GM19193 (cell line): ENCODE data around the gene TMEM178B.

Experiments used
- POLR2A ChIP-seq: IDR thresholded peaks from 4 replicates; pipeline ENCODE4 v1.6.1; 2011; ENCODE audit not compliant: insufficient read depth, insufficient read length; ENCODE audit errors: extremely low read depth

TMEM178B gene

GRCh38 chr7:141351175-141351574 lies 277.3 kb downstream of the TMEM178B start:
- TF ChIP-seq POLR2A: no peak

DNA sequence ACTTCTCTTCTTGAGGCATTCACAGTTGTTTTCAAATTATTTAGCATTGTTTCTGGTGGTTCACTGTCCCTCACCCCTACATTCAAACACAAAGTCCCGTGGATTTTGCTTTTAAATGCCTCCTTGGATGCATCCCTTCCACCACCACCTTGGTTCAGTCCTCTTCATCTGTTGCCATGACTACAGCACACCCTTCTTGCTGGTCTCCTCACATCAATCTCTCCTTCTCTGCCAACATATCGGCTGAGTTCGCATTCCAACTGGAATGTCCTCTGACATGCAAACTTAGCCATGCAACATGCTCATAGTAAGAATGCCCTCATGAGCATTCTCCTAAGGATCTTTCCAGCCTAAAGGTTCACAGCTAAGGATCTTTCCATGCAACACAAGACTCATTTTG lies 279.1 kb downstream of the TMEM178B start:
- TF ChIP-seq POLR2A: no peak

- TF ChIP-seq POLR2A: no peak
Measured at GRCh38 chr7:141354251-141354650, 280.4 kb downstream of the TMEM178B start.

GRCh38 chr7:141355032-141355431 lies 281.2 kb downstream of the TMEM178B start:
- no peak for TF ChIP-seq POLR2A

DNA sequence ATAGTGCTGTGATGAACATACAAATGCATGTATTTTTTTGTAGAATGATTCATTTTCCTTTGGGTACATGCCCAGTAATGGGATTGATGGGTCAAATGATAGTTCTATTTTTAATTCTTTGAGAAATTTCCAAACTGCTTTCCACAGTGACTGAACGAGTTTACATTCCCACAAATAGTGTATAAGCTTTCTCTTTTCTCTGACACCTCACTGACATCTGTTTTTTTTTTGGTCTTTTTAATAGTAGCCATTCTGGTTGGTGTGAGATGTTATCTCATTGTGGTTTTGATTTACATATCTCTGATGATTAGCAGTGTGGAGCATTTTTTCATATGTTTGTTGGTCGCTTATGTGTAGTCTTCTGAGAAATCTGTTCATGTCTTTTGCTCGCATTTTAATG lies 282.3 kb downstream of the TMEM178B start:
- TF ChIP-seq POLR2A: no peak

GRCh38 chr7:141358386-141358785 lies 284.5 kb downstream of the TMEM178B start:
- TF ChIP-seq POLR2A: no peak

DNA sequence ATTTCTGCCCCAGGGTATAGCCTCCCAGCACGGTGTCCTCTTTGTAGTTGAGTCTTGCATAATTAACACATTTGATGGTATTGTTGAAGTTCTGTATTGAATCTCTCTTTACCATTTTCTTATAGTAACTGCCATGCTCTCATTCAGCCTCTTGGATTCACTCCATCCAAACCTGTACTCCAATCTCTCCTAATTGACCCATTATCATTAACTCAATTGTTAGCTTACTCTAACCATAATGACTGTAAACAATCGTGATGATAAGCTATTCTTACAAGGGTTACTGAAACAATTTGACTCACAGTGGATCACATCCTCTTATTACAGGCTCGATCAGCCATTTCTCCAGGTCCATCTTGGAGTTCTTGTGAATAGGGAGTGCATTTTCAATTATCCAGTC lies 285.4 kb downstream of the TMEM178B start:
- TF ChIP-seq POLR2A: no peak

DNA sequence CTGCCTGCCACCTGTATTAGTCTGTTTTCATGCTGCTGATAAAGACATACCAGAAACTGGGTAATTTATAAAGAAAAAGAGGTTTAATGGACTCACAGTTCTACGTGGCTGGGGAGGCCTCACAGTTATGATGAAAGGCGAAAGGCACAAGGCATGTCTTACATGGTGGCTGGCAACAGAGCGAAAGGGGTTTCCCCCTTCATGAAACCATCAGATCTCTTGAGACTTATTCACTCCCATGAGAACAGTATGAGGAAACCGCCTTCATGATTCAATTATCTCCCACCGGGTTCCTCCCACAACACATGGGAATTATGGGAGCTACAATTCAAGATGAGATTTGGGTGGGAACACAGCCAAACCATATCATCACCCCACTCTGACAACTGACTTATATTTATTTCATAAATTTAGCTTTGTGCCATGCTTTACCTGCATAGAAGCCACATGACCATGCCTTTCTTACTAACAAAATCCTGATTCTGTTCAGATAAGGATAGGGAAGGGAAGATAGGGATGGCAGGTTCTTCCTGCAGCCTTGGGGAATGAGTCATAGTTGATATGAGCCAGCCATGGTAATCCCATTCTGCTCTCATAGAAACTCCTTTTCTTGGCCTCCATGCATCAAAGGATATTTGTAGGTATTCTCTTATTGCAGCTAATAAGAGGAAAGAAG lies 286.0 kb downstream of the TMEM178B start:
- TF ChIP-seq POLR2A: no peak

DNA sequence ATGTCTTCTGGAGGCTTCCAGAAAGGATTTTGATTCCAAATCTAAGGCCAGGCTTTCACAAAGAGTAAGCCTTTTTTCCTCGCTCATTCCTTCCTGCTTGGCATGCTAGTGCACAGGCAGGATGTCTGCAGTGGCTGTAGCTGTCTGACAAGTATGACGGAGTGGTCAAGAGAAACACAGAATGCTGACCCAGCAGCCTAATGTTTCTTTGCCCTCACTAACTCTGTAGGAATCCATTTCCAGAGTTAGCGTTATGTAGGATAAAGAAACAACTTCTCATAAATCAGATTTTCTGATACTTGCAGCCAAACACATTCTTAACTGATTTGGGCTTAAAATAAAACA lies 286.5 kb downstream of the TMEM178B start:
- no peak for TF ChIP-seq POLR2A

GRCh38 chr7:141360803-141361202 lies 286.9 kb downstream of the TMEM178B start:
- TF ChIP-seq POLR2A: no peak

GRCh38 chr7:141361479-141361878 lies 287.6 kb downstream of the TMEM178B start:
- TF ChIP-seq POLR2A: no peak

DNA sequence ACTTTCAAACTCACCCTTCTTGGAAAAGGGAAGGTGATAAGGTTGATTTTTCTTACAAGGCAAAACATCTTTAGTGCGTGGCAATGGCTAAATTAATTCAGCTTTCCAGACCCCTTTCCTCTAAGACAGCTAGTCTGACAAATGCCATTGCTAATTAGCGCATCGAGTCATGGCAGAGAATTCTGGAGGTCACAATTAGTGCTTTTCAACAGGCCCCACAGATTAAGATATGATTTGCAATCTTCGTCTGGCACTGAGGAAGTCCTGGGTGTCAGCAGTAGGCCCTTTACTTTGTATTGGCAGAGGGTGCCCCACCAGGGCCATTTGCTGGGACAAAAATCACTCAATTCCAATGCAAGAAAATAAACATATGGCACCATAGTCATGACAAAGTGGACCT lies 288.1 kb downstream of the TMEM178B start:
- TF ChIP-seq POLR2A: no peak

DNA sequence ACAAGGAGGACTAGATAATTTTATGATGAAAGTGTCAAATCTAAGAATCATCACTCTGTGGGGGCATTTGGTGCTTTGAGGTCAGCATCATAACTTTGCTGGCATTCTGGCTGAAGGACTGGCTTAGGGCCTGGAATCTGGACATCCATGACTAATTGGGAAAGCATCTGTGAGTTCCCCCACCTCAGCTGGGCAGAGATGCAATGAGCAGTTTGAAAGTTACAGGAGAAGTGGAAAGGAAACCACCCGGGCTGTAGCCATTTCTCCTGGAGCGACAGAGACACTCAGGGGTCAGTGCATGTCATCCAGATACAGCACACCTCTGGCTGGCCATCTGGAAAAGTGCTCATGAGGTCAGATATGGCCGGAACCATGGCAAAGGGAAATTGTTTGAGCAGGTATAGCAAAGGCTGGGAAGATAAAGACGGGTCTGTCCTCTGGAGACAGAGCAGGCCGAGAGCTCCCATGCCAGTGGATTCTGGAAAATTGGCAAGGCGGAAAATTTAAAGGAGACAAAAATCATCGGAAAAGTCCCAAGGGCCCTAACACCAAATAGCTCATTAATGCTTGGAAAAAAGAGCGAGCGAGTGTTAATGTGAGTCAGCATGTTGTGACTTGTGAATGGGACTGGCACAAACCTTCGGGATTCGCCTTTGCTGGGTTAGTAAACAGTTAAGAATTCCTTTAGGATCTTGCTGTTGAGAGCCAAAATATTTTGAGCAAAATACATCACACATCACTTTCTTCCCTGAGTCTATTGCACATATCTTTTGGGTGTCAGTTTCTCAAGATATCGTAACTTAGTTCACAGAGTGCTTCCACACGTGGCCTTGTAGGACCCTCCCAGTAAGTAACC lies 288.9 kb downstream of the TMEM178B start:
- no peak for TF ChIP-seq POLR2A

DNA sequence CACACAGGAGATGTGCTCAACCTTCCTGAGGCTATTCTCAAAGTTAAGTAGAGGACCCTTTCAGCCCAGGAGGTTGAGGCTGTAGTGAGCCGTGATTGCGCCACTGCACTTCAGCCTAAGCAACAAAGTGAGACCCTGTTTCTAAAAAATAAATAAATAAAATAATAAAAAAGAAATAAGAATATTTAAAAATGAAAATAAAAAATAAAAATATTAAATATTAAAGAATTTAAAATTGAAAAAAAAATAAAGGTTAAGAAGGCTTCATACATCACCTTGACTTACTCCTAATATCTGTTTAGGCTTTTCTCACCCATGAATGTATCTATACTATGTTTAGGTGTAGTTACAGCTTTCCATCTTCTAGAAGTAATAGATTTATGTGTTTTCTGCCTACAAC lies 289.9 kb downstream of the TMEM178B start:
- no peak for TF ChIP-seq POLR2A

- TF ChIP-seq POLR2A: no peak
Measured at GRCh38 chr7:141366091-141366621, 292.3 kb downstream of the TMEM178B start.

DNA sequence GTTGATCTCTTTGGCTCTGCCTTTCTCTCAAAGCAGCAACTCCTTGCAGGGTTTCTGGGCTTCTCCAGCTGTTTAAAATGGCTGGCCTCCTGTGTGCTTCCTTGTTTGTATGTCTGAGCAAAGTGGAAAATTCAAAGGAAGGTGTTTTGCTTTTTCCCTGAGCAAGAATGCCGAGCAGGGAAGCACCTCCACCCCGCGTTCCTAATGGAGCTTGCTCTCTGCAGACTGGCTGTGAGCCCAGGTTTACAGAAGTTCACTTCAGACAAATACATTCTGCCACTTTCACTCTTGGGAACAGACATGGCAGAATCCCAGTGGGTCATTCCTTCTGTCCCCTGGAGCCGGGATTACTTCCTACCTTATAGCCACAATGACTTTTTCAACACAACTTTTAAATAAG lies 295.6 kb downstream of the TMEM178B start:
- no peak for TF ChIP-seq POLR2A
